Naive thymus-derived CD4-positive, alpha-beta T cell (primary cell): ENCODE measurements around the gene GABRA5. TPM values are rescaled to one million over a fixed set of nuclear protein-coding genes. Genes with fewer than 3 reads are reported as not detected.

ENCODE experiments used
- ATAC-seq: fragments of 150-1000 bp; cut with Tn5 transposase; 2 replicates; pipeline ENCODE4 v1.10.0; 2021; ENCODE audit warnings: mild to moderate bottlenecking, moderate library complexity
- CTCF ChIA-PET: fragments of 350-600 bp; sonication (Branson Sonifier 250); formaldehyde crosslinking; loops from one replicate; lab custom pipeline; 2021; ENCODE audit warnings: antibody characterized with exemption; lab: Charles Lee
- POLR2A ChIA-PET: fragments of 350-600 bp; sonication (Branson Sonifier 250); formaldehyde crosslinking; loops from one replicate; lab custom pipeline; 2021; ENCODE audit warnings: antibody characterized with exemption, inconsistent platforms; lab: Charles Lee
- DNase-seq, 9 donors: peaks; one replicate each; pipeline versions ENCODE4 v3.0.0 to v3.0.0-alpha.2; 2020 to 2022; ENCODE audit warnings: mixed read lengths in 1 of 9
- H3K27ac ChIP-seq: one replicate; pipeline ENCODE4 v1.7.0; 2013; ENCODE audit warnings: mild to moderate bottlenecking, low read depth, low read length, moderate library complexity
- H3K27me3 ChIP-seq, 2 donors: one replicate each; pipeline ENCODE4 v1.7.0; 2013; ENCODE audit warnings: low read length in 2 of 2, mild to moderate bottlenecking in 2 of 2, moderate library complexity in 2 of 2; ENCODE audit not compliant: control insufficient read depth in 2 of 2, insufficient read depth in 2 of 2
- H3K36me3 ChIP-seq, 3 experiments: 1 replicate in 2 of 3; 2 replicates in 1 of 3; pipeline ENCODE4 v1.7.0; 2013; ENCODE audit warnings: low read length in 3 of 3, mild to moderate bottlenecking in 3 of 3, moderate library complexity in 1 of 3; ENCODE audit not compliant: insufficient read depth in 3 of 3, control insufficient read depth in 2 of 3
- H3K4me1 ChIP-seq, 2 donors: one replicate each; pipeline ENCODE4 v1.7.0; 2013; ENCODE audit warnings: low read length in 2 of 2, mild to moderate bottlenecking in 2 of 2, moderate library complexity in 1 of 2; ENCODE audit not compliant: control insufficient read depth in 2 of 2, insufficient read depth in 2 of 2
- H3K4me3 ChIP-seq: 2 replicates; pipeline ENCODE4 v1.7.0; 2013; ENCODE audit warnings: mild to moderate bottlenecking, low read length
- H3K9me3 ChIP-seq, 3 experiments: 1 replicate in 2 of 3; 2 replicates in 1 of 3; pipeline ENCODE4 v1.7.0; 2013; ENCODE audit warnings: low read length in 3 of 3; ENCODE audit not compliant: control insufficient read depth in 2 of 3
- H3K27ac Mint-ChIP-seq, 9 donors: one replicate each; pipeline ENCODE4 v1.8.0; 2020 to 2022; ENCODE audit warnings: mixed read lengths in 9 of 9, mild to moderate bottlenecking in 8 of 9, moderate library complexity in 5 of 9, inconsistent platforms in 2 of 9
- H3K27me3 Mint-ChIP-seq, 5 donors: one replicate each; pipeline ENCODE4 v1.8.0; 2021 to 2022; ENCODE audit warnings: mixed read lengths in 5 of 5, mild to moderate bottlenecking in 1 of 5
- H3K36me3 Mint-ChIP-seq, 5 donors: one replicate each; pipeline ENCODE4 v1.8.0; 2020 to 2022; ENCODE audit warnings: mixed read lengths in 5 of 5, mild to moderate bottlenecking in 3 of 5, inconsistent platforms in 1 of 5
- H3K4me1 Mint-ChIP-seq, 7 donors: one replicate each; pipeline ENCODE4 v1.8.0; 2020 to 2022; ENCODE audit warnings: mixed read lengths in 7 of 7, mild to moderate bottlenecking in 3 of 7, inconsistent platforms in 1 of 7
- H3K4me3 Mint-ChIP-seq, 10 donors: one replicate each; pipeline ENCODE4 v1.8.0; 2020 to 2022; ENCODE audit warnings: mild to moderate bottlenecking in 10 of 10, mixed read lengths in 10 of 10, moderate library complexity in 6 of 10, inconsistent platforms in 2 of 10
- H3K9me3 Mint-ChIP-seq, 11 donors: one replicate each; pipeline ENCODE4 v1.8.0; 2020 to 2022; ENCODE audit warnings: mixed read lengths in 11 of 11, mild to moderate bottlenecking in 4 of 11, inconsistent platforms in 1 of 11, moderate library complexity in 1 of 11
- intact Hi-C, 2 donors: fragments of 100-400 bp; cut with micrococcal nuclease; formaldehyde crosslinking; loops; one replicate each; pipeline ENCODE4 v1.15.1; 2023
- polyA plus RNA-seq, 2 donors: library from polyadenylated mRNA; unstranded; fragments of 300-500 nt; fragmentation: Illumina TruSeq; gene quantifications; one replicate each; pipeline ENCODE4 v1.2.3, GENCODE V29; 2021
- total RNA-seq, 6 experiments: library from RNA in 5 of 6; stranded (reverse) in 5 of 6; gene quantifications; 1 replicate in 5 of 6; 2 replicates in 1 of 6; pipeline ENCODE4 v1.2.3 and lab custom pipeline; 2021 to 2026

The GABRA5 gene
- total and polyA plus RNA-seq, 7 experiments from 2014 or later = not detected

- no peak overlapping the region for H3K4me3 ChIP-seq
- ChIA-PET CTCF (no interaction called here), POLR2A (no interaction called here)
- H3K27me3 Mint-ChIP-seq = peaks cover 0 to 33% (median 22%) of the 10 kb centered on the region in 5 donors
- peaks cover 0 to 13% (median 2%) of the 10 kb centered on the region in 11 donors for H3K9me3 Mint-ChIP-seq
- H3K36me3 Mint-ChIP-seq = peaks cover 0 to 2% (median 0%) of the 10 kb centered on the region in 5 donors
- DNase-seq = no peak
- no peak overlapping the region for H3K27ac ChIP-seq
- H3K36me3 ChIP-seq = no peaks in the 10 kb centered on the region
- peaks cover 0 to 8% (median 3%) of the 10 kb centered on the region in 7 donors for H3K4me1 Mint-ChIP-seq
- intact Hi-C loops = no loop called here
- no peaks in the 10 kb centered on the region for H3K4me1 ChIP-seq
- ATAC-seq = no peak
- H3K27ac Mint-ChIP-seq = no peak overlapping the region
- H3K4me3 Mint-ChIP-seq = peak overlapping the region in 2 of 10 donors; percentile 40 to 50
- H3K9me3 ChIP-seq = no peaks in the 10 kb centered on the region
- no peaks in the 10 kb centered on the region for H3K27me3 ChIP-seq
These were observed 24.1 kb downstream of the GABRA5 start for GRCh38 chr15:26890988-26891387.

DNA sequence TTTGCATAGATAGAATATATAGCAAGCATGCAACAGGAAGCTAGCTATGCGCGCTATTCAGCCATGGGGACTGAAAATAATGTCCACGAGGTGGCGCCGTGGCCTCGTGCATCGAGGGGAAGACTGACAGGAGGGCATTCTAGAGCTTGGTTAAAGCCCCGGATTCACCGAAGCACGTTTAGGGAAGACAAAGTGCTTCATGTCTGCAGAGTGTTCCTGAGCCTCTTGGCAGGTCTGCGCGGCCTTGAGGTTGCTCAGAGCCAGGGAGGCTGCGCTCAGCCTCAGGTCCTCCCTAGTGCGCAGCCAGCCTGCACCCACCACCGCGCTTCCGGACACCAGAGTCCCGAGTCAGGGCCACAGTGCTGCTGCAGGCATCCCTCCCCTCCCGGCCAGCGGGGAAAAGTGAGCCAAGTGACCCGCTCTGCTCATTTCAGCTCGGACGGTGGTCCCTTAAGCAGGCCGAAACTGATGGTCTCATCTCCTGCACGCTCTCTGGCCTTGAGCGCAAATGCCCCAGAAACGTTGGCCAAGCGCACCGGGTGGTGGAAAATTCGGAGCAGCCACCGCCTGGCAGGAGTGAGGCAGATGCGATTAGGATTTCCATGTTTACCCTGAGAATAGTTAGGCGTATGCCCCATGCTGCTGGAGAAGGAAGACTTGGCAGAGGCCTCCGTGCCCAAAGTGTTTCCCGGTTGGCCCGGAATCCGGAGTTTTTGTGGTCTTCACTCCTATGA is 24.8 kb downstream of the GABRA5 start:
- Mint-ChIP-seq H3K9me3 (peaks cover 0 to 18% (median 3%) of the 10 kb centered on the region in 11 donors), H3K36me3 (peaks cover 0 to 4% (median 0%) of the 10 kb centered on the region in 5 donors), H3K27me3 (peaks cover 0 to 33% (median 22%) of the 10 kb centered on the region in 5 donors), H3K27ac (no peak overlapping the region), H3K4me3 (peak overlapping the region in 4 of 10 donors; percentile 3 to 50 (median 24)), H3K4me1 (peaks cover 0 to 8% (median 3%) of the 10 kb centered on the region in 7 donors)
- Histone ChIP-seq H3K36me3 (no peaks in the 10 kb centered on the region), H3K4me3 (no peak overlapping the region), H3K27me3 (no peaks in the 10 kb centered on the region), H3K9me3 (no peaks in the 10 kb centered on the region), H3K4me1 (no peaks in the 10 kb centered on the region), H3K27ac (no peak overlapping the region)
- ATAC-seq = no peak
- peak in 2 of 9 donors; percentile 11 to 36 for DNase-seq
- intact Hi-C loops = no loop called here
- CTCF ChIA-PET = no interaction called here
- POLR2A ChIA-PET = no interaction called here

- H3K4me3 Mint-ChIP-seq = peak overlapping the region in 1 of 10 donors; percentile 50
- H3K36me3 Mint-ChIP-seq = peaks cover 0 to 4% (median 0%) of the 10 kb centered on the region in 5 donors
- CTCF ChIA-PET = no interaction called here
- peaks cover 0 to 33% (median 22%) of the 10 kb centered on the region in 5 donors for H3K27me3 Mint-ChIP-seq
- Histone ChIP-seq H3K36me3 (no peaks in the 10 kb centered on the region), H3K27ac (no peak overlapping the region), H3K4me1 (no peaks in the 10 kb centered on the region), H3K27me3 (no peaks in the 10 kb centered on the region), H3K9me3 (no peaks in the 10 kb centered on the region), H3K4me3 (no peak overlapping the region)
- POLR2A ChIA-PET = no interaction called here
- intact Hi-C loops = no loop called here
- ATAC-seq (no peak), DNase-seq (no peak)
- H3K9me3 Mint-ChIP-seq = peaks cover 0 to 18% (median 3%) of the 10 kb centered on the region in 11 donors
- H3K27ac Mint-ChIP-seq = no peak overlapping the region
- peaks cover 0 to 8% (median 3%) of the 10 kb centered on the region in 7 donors for H3K4me1 Mint-ChIP-seq
These were observed 25.3 kb downstream of the GABRA5 start for GRCh38 chr15:26892182-26892518.

DNA sequence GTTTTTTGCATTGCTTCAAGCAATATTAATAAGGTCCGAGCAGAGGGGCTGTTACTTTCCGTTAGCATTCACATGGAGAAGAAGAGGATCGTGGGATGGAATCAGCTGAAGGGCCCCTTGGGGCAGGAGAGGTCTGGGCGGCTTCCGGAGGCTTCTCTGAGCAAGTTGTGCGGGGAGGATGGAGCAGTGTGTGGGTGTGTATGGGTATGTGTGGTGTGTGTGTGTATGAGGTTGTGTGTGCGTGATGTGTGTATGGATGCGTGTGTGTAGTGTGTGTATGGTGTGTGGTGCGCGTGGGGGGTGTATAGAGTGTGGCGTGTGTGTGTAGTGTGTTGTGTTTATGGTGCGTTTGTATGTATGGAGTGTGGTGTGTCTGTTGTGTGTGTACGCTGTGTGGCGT is 25.8 kb downstream of the GABRA5 start:
- intact Hi-C loops = no loop called here
- ChIA-PET CTCF (no interaction called here), POLR2A (no interaction called here)
- Histone ChIP-seq H3K9me3 (no peaks in the 10 kb centered on the region), H3K4me3 (no peak overlapping the region), H3K36me3 (no peaks in the 10 kb centered on the region), H3K27me3 (no peaks in the 10 kb centered on the region), H3K4me1 (no peaks in the 10 kb centered on the region), H3K27ac (no peak overlapping the region)
- Mint-ChIP-seq H3K4me1 (peaks cover 0 to 8% (median 3%) of the 10 kb centered on the region in 7 donors), H3K4me3 (no peak overlapping the region), H3K36me3 (peaks cover 0 to 4% (median 0%) of the 10 kb centered on the region in 5 donors), H3K27me3 (peaks cover 0 to 31% (median 22%) of the 10 kb centered on the region in 5 donors), H3K9me3 (peaks cover 0 to 18% (median 3%) of the 10 kb centered on the region in 11 donors), H3K27ac (peak overlapping the region in 1 of 9 donors; percentile 26)
- ATAC-seq = no peak
- DNase-seq = no peak

GRCh38 chr15:26893351-26894065 is 26.6 kb downstream of the GABRA5 start:
- Histone ChIP-seq H3K36me3 (no peaks in the 10 kb centered on the region), H3K27me3 (no peaks in the 10 kb centered on the region), H3K9me3 (no peaks in the 10 kb centered on the region), H3K4me3 (no peak overlapping the region), H3K27ac (no peak overlapping the region), H3K4me1 (no peaks in the 10 kb centered on the region)
- DNase-seq (no peak), ATAC-seq (no peak)
- intact Hi-C loops = no loop called here
- peaks cover 0 to 18% (median 6%) of the 10 kb centered on the region in 11 donors for H3K9me3 Mint-ChIP-seq
- peaks cover 0 to 4% (median 0%) of the 10 kb centered on the region in 5 donors for H3K36me3 Mint-ChIP-seq
- no peak overlapping the region for H3K27ac Mint-ChIP-seq
- CTCF ChIA-PET = no interaction called here
- POLR2A ChIA-PET = no interaction called here
- peaks cover 0 to 28% (median 22%) of the 10 kb centered on the region in 5 donors for H3K27me3 Mint-ChIP-seq
- peaks cover 0 to 8% (median 3%) of the 10 kb centered on the region in 7 donors for H3K4me1 Mint-ChIP-seq
- H3K4me3 Mint-ChIP-seq = no peak overlapping the region

GRCh38 chr15:26894181-26894580 is 27.3 kb downstream of the GABRA5 start:
- CTCF ChIA-PET = no interaction called here
- H3K27me3 ChIP-seq = no peaks in the 10 kb centered on the region
- no peak for DNase-seq
- no peaks in the 10 kb centered on the region for H3K4me1 ChIP-seq
- no peaks in the 10 kb centered on the region for H3K9me3 ChIP-seq
- no peak overlapping the region for H3K4me3 ChIP-seq
- Mint-ChIP-seq H3K27ac (no peak overlapping the region), H3K4me1 (peaks cover 0 to 8% (median 3%) of the 10 kb centered on the region in 7 donors), H3K4me3 (no peak overlapping the region), H3K9me3 (peaks cover 0 to 19% (median 6%) of the 10 kb centered on the region in 11 donors), H3K36me3 (peaks cover 0 to 4% (median 0%) of the 10 kb centered on the region in 5 donors), H3K27me3 (peaks cover 0 to 28% (median 19%) of the 10 kb centered on the region in 5 donors)
- no peaks in the 10 kb centered on the region for H3K36me3 ChIP-seq
- ATAC-seq = no peak
- intact Hi-C loops = no loop called here
- POLR2A ChIA-PET = no interaction called here
- no peak overlapping the region for H3K27ac ChIP-seq
